K562 (cell line): ENCODE measurements around the gene NINJ1. TPM values are rescaled to one million over a fixed set of nuclear protein-coding genes. Genes with fewer than 3 reads are reported as not detected.
A peak's percentile ranks its signal among the peaks of the same experiment; 100 is the strongest.

Source experiments
- ASH1L ChIP-seq: fragments of 450-650 bp; IDR thresholded peaks from 2 replicates; pipeline ENCODE4 v1.6.1; 2018; ENCODE audit warnings: borderline replicate concordance, mild to moderate bottlenecking, low read depth; ENCODE audit not compliant: partially characterized antibody
- CHD1 ChIP-seq: fragments of 200-600 bp; sonication (generic); IDR thresholded peaks from one replicate; pipeline ENCODE4 v1.6.1; 2012; ENCODE audit warnings: mild to moderate bottlenecking, moderate library complexity, low read length, inconsistent platforms
- CREM ChIP-seq: IDR thresholded peaks from 2 replicates; pipeline ENCODE4 v1.6.1; 2014; ENCODE audit warnings: antibody characterized with exemption, low read depth
- FOSL1 ChIP-seq: fragments of 200-800 bp; sonication (Bioruptor generic); conservative IDR thresholded peaks from 2 replicates; pipeline ENCODE4 v1.6.1; 2016; ENCODE audit warnings: missing genetic modification characterization, missing compliant biosample characterization
- IRF2 ChIP-seq: sonication (generic); formaldehyde crosslinking; IDR thresholded peaks from 2 replicates; pipeline ENCODE4 v1.8.1; 2022; ENCODE audit warnings: mild to moderate bottlenecking, missing genetic modification reagents
- JUND ChIP-seq, 2 experiments: IDR thresholded peaks; 2 replicates in 1 of 2; 3 replicates in 1 of 2; pipeline ENCODE4 v1.6.1; 2011; ENCODE audit warnings: borderline replicate concordance in 2 of 2, low read depth in 2 of 2, low read length in 2 of 2, improper control_type of control experiment in 1 of 2, missing biosample characterization in 1 of 2, missing genetic modification characterization in 1 of 2, missing genetic modification reagents in 1 of 2
- MIER1 ChIP-seq: fragments of 450-650 bp; IDR thresholded peaks from 2 replicates; pipeline ENCODE4 v1.6.1; 2016; ENCODE audit warnings: antibody characterized with exemption, mild to moderate bottlenecking, low read depth
- SMAD3 ChIP-seq: fragments of 450-650 bp; formaldehyde crosslinking; conservative IDR thresholded peaks from 2 replicates; pipeline ENCODE4 v1.4.0; 2020; ENCODE audit warnings: mild to moderate bottlenecking
- SMARCA4 ChIP-seq: fragments of 450-650 bp; IDR thresholded peaks from 2 replicates; pipeline ENCODE4 v1.6.1; 2016
- SRSF9 ChIP-seq: fragments of 200-400 bp; formaldehyde crosslinking; IDR thresholded peaks from 2 replicates; pipeline ENCODE4 v1.6.1; 2017; ENCODE audit warnings: low read depth, low read length, borderline replicate concordance
- SUPT5H ChIP-seq: fragments of 450-650 bp; IDR thresholded peaks from 2 replicates; pipeline ENCODE4 v1.6.1; 2016
- ZBTB7A ChIP-seq: IDR thresholded peaks from 2 replicates; pipeline ENCODE4 v1.6.1; 2011; ENCODE audit warnings: low read depth, mild to moderate bottlenecking, low read length, moderate library complexity, borderline replicate concordance; ENCODE audit not compliant: control insufficient read depth
- ZNF232 ChIP-seq: sonication (generic); formaldehyde crosslinking; IDR thresholded peaks from 2 replicates; pipeline ENCODE4 v1.8.0; 2022; ENCODE audit warnings: mild to moderate bottlenecking, missing genetic modification reagents
- ZNF507 ChIP-seq: conservative IDR thresholded peaks from 2 replicates; pipeline ENCODE4 v1.6.1; 2017; ENCODE audit warnings: missing genetic modification characterization, missing compliant biosample characterization
- polyA plus RNA-seq, 8 experiments: library from polyadenylated mRNA; depleted of rRNA in 4 of 8; stranded (reverse) in 5 of 8; unstranded in 3 of 8; fragments of >200 nt; fragmentation: Nextera tagmentation in 2 of 8; fragmentation: Illumina TruSeq in 1 of 8; extraction: Ambion mirVana in 2 of 8; extraction: Trizol in 1 of 8; gene quantifications; 2 replicates each; pipeline versions ENCODE4 v1.2.1 to v1.2.3, GENCODE V29; 2011 to 2014; ENCODE audit warnings: inconsistent platforms in 1 of 8, missing spikeins in 1 of 8
- total RNA-seq, 7 experiments: library from RNA; depleted of rRNA in 6 of 7; stranded (reverse); fragments of >200 nt in 6 of 7; fragmentation: Illumina TruSeq in 2 of 7; extraction: Trizol in 2 of 7; gene quantifications; 2 replicates each; pipeline versions ENCODE4 v1.2.1 to v1.2.3, GENCODE V29; 2011 to 2021; ENCODE audit warnings: low replicate concordance in 1 of 7
- TF ChIP-seq, protein P1 (sequence below): fragments of 450-650 bp; IDR thresholded peaks from 2 replicates; pipeline ENCODE4 v1.6.1; 2016; ENCODE audit warnings: antibody characterized with exemption
- TF ChIP-seq, protein P2 (sequence below): fragments of 250-450 bp; sonication (Bioruptor Pico); IDR thresholded peaks from 2 replicates; pipeline ENCODE4 v1.8.0; 2021; ENCODE audit warnings: mild to moderate bottlenecking, moderate library complexity
- TF ChIP-seq, protein P3 (sequence below): fragments of 450-650 bp; IDR thresholded peaks from 2 replicates; pipeline ENCODE4 v1.6.1; 2017; ENCODE audit warnings: antibody characterized with exemption
- TF ChIP-seq, protein P4 (sequence below): fragments of 450-650 bp; IDR thresholded peaks from 2 replicates; pipeline ENCODE4 v1.6.1; 2016; ENCODE audit warnings: low read depth, mild to moderate bottlenecking, moderate library complexity
- TF ChIP-seq, protein P5 (sequence below), 2 experiments: fragments of 450-650 bp in 1 of 2; sonication (generic) in 1 of 2; formaldehyde crosslinking in 1 of 2; IDR thresholded peaks in 1 of 2; conservative IDR thresholded peaks in 1 of 2; 2 replicates each; pipeline versions ENCODE4 v1.6.1 to v1.8.1; 2016 to 2023; ENCODE audit warnings: mild to moderate bottlenecking in 2 of 2, moderate library complexity in 2 of 2, inconsistent platforms in 1 of 2, missing genetic modification reagents in 1 of 2

Gene NINJ1
- total and polyA plus RNA-seq, 9 of the 15 experiments (the other 6 are each of a cell fraction or from before 2014, with no cell fraction given), result 0.13 to 8.4 (median 4.9) TPM

DNA sequence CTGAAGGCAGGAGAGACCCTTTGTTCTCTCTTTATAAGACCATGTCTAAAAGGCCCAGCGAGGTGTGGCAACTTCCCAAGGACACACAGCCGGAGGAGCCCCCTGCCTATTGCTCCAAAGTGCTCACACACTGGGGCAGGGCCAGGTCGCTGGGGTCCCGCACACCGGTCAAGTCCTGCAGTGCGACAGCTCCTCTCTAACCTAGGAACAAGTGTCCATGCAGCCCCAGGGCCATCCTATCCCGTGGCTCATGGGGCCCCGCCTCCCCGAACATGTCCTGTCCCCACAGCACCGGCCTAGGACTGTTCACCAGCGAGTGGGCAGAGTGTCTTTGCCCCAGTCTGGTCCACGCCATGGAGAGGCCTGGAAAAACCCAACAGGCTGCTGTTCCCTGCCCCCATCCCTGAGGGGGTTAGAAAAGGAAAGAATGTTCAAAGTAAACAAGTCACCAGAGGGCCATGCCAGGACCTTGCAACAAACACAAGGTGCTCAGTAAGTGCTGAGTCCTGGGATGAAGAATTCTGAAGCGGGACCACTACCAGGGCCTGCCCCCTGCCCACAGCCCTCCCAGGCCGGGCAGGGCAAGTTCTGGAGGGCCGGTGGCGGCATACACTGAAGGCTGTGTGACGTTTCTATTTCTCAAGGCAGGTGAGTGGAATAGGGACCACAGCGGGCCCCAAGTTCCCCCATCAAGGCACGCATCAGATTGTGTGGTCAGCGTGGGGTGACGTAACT is 938 bp downstream of the NINJ1 start (continued):
- TF ChIP-seq ZBTB7A, result no peak
- no peak for TF ChIP-seq CHD1
- peak; percentile 88 for TF ChIP-seq JUND (IDR thresholded peaks at IDR 0.05; ENCODE audit: borderline replicate concordance, low read depth, low read length)
- peak; percentile 85; the same call in 1 of the 3 replicates for TF ChIP-seq JUND (tag; IDR thresholded peaks at IDR 0.05; ENCODE audit: borderline replicate concordance, low read depth, low read length)
- TF ChIP-seq, protein P1, sequence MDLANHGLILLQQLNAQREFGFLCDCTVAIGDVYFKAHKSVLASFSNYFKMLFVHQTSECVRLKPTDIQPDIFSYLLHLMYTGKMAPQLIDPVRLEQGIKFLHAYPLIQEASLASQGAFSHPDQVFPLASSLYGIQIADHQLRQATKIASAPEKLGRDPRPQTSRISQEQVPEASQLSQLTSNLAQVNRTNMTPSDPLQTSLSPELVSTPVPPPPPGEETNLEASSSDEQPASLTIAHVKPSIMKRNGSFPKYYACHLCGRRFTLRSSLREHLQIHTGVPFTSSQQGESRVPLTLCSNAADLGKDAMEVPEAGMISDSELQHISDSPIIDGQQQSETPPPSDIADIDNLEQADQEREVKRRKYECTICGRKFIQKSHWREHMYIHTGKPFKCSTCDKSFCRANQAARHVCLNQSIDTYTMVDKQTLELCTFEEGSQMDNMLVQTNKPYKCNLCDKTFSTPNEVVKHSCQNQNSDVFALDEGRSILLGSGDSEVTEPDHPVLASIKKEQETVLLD, result no peak
- TF ChIP-seq, protein P2, sequence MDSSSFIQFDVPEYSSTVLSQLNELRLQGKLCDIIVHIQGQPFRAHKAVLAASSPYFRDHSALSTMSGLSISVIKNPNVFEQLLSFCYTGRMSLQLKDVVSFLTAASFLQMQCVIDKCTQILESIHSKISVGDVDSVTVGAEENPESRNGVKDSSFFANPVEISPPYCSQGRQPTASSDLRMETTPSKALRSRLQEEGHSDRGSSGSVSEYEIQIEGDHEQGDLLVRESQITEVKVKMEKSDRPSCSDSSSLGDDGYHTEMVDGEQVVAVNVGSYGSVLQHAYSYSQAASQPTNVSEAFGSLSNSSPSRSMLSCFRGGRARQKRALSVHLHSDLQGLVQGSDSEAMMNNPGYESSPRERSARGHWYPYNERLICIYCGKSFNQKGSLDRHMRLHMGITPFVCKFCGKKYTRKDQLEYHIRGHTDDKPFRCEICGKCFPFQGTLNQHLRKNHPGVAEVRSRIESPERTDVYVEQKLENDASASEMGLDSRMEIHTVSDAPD, result no peak
- TF ChIP-seq SRSF9, result no peak
- TF ChIP-seq IRF2 (CRISPR knock-in tag), result no peak
- TF ChIP-seq CREM, result peak; percentile 86
- TF ChIP-seq SMARCA4, result 0 out of 2 replicates have a peak, but pooled peaks have one; percentile 27
- no peak for TF ChIP-seq ZNF232
- TF ChIP-seq FOSL1, result no peak
- no peak for TF ChIP-seq SMAD3
- TF ChIP-seq ZNF507 (tag), result no peak
- TF ChIP-seq, protein P3, sequence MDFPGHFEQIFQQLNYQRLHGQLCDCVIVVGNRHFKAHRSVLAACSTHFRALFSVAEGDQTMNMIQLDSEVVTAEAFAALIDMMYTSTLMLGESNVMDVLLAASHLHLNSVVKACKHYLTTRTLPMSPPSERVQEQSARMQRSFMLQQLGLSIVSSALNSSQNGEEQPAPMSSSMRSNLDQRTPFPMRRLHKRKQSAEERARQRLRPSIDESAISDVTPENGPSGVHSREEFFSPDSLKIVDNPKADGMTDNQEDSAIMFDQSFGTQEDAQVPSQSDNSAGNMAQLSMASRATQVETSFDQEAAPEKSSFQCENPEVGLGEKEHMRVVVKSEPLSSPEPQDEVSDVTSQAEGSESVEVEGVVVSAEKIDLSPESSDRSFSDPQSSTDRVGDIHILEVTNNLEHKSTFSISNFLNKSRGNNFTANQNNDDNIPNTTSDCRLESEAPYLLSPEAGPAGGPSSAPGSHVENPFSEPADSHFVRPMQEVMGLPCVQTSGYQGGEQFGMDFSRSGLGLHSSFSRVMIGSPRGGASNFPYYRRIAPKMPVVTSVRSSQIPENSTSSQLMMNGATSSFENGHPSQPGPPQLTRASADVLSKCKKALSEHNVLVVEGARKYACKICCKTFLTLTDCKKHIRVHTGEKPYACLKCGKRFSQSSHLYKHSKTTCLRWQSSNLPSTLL, result no peak
- TF ChIP-seq SUPT5H, result no peak
- TF ChIP-seq ASH1L, result no peak
- TF ChIP-seq, protein P4, sequence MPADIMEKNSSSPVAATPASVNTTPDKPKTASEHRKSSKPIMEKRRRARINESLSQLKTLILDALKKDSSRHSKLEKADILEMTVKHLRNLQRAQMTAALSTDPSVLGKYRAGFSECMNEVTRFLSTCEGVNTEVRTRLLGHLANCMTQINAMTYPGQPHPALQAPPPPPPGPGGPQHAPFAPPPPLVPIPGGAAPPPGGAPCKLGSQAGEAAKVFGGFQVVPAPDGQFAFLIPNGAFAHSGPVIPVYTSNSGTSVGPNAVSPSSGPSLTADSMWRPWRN, result no peak
- TF ChIP-seq MIER1, result no peak
- TF ChIP-seq, protein P5, sequence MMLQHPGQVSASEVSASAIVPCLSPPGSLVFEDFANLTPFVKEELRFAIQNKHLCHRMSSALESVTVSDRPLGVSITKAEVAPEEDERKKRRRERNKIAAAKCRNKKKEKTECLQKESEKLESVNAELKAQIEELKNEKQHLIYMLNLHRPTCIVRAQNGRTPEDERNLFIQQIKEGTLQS (IDR thresholded peaks at IDR 0.05), result peak; percentile 96
- TF ChIP-seq, protein P5 (CRISPR knock-in tag; conservative IDR thresholded peaks at IDR 0.05), result 0 out of 2 replicates have a peak, but pooled peaks have one; percentile 61
